GM12892 (cell line): ENCODE measurements around the gene TSGA10IP.

Source experiments
- POLR2A ChIP-seq: IDR thresholded peaks from 2 replicates; pipeline ENCODE4 v1.6.1; 2011; ENCODE audit warnings: low read depth, low read length, control low read depth
- POLR2AphosphoS5 ChIP-seq: IDR thresholded peaks from 2 replicates; pipeline ENCODE4 v1.6.1; 2011; ENCODE audit warnings: low read depth, low read length, control low read depth
- TAF1 ChIP-seq: IDR thresholded peaks from 2 replicates; pipeline ENCODE4 v1.6.1; 2011; ENCODE audit warnings: low read depth, mild to moderate bottlenecking, control low read depth, low read length, borderline replicate concordance

DNA sequence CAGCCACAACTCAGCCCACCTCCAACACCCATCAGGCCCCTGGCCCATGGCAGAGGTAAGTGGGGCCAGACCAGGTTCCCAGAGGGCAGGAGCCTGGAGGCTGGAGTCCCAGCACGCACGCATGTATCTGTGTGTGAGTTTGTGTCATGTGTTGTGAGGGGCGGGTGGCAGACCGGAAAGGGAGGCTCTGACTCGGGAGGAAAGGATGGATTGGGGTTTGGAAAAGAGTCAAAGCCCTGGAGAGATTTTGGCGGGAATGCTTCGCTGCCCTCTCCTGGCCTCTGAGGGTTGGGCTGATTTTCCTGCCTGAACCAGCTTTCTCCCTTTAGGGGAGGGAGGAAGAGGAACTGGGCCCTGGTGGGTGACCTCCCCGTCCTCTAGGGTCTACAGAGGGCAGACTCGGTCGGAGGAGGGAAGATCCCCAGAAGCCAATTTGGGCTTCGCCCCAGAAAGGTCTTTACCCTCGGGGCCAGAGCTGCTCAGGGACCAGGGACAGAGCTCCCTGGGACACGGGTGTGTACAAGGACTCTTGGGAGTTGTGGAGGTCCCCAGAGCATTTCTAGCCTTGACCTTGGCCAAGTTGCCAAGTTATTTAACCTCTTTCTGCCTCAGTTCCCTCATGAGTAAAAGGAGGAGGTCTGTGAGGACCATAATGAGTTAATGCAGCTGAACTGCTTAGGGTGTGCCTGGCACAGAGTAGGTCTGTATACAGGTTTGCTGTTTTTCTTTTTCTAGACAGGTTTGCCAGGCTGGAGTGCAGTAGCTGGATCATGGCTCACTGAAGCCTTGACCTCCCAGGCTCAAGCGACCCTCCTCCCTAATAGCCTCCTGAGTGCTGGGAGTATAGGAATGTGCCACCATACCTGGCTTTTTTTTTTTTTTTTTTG lies 33.4 kb upstream of the TSGA10IP start:
- TF ChIP-seq TAF1 (no peak), POLR2A (no peak), POLR2AphosphoS5 (no peak)
